OCI-LY3 (cell line): ENCODE results near the gene LITAFD.

Experiments used
- CTCF ChIP-seq: fragments of 200-600, 300-600 bp; sonication (generic); IDR thresholded peaks from 2 replicates; pipeline ENCODE4 v1.5.1; 2014; ENCODE audit warnings: antibody characterized with exemption, low read length, low read depth
- EZH2phosphoT487 ChIP-seq: fragments of 200-600 bp; shearing (Covaris generic); IDR thresholded peaks from 2 replicates; pipeline ENCODE4 v1.6.1; 2018; ENCODE audit warnings: antibody characterized with exemption, mixed run types, low read depth

GRCh38 chr16:8848939-8849391, 33.2 kb upstream of the LITAFD start:
- no peak for TF ChIP-seq CTCF
- no peak for TF ChIP-seq EZH2phosphoT487
